Gastrocnemius medialis (tissue), 4 donors: ENCODE measurements around the gene RGS8. TPM values are rescaled to one million over a fixed set of nuclear protein-coding genes. Genes with fewer than 3 reads are reported as not detected.

Source experiments
- ATAC-seq, 2 donors: fragments of 150-250 bp; one replicate each; pipeline ENCODE4 v1.9.1; 2016
- DNase-seq, 2 donors: peaks; one replicate each; pipeline ENCODE4 v3.0.0-alpha.2; 2019
- H3K27ac ChIP-seq, 4 donors: fragments of 200-600 bp; sonication (generic); 1 replicate in 1 of 4; 2 replicates in 3 of 4; pipeline ENCODE4 v1.5.1; 2016 to 2018; ENCODE audit warnings: mild to moderate bottlenecking in 2 of 4, moderate library complexity in 1 of 4
- H3K27me3 ChIP-seq, 3 donors: fragments of 200-600 bp; sonication (generic) in 2 of 3; 1 replicate in 1 of 3; 2 replicates in 2 of 3; pipeline versions ENCODE4 v1.5.1 to v1.6.0; 2016 to 2019; ENCODE audit warnings: mild to moderate bottlenecking in 1 of 3, moderate library complexity in 1 of 3
- H3K36me3 ChIP-seq, 2 donors: fragments of 200-600 bp; sonication (generic) in 1 of 2; one replicate each; pipeline ENCODE4 v1.5.1; 2017 to 2018
- H3K4me1 ChIP-seq, 2 donors: fragments of 200-600 bp; sonication (generic) in 1 of 2; one replicate each; pipeline ENCODE4 v1.5.1; 2016 to 2017; ENCODE audit warnings: mild to moderate bottlenecking in 2 of 2
- H3K4me3 ChIP-seq, 4 donors: fragments of 200-600 bp; sonication (generic) in 3 of 4; 1 replicate in 1 of 4; 2 replicates in 3 of 4; pipeline ENCODE4 v1.5.1; 2016 to 2019; ENCODE audit warnings: mild to moderate bottlenecking in 2 of 4
- H3K9me3 ChIP-seq, 3 donors: fragments of 200-600 bp; sonication (generic) in 2 of 3; 1 replicate in 1 of 3; 2 replicates in 2 of 3; pipeline ENCODE4 v1.5.1; 2016 to 2019
- POLR2A ChIP-seq, 2 donors: fragments of 450-650 bp; IDR thresholded peaks; one replicate each; pipeline ENCODE4 v1.6.1; 2017; ENCODE audit warnings: antibody characterized with exemption in 2 of 2, mild to moderate bottlenecking in 2 of 2, moderate library complexity in 2 of 2
- in situ Hi-C, 4 donors: fragments of 200-750 bp; cut with MboI; loops; one replicate each; pipeline versions ENCODE4 v1.15.0 to v1.8.0; 2017; ENCODE audit warnings: low sequenced_read_pairs in 4 of 4
- intact Hi-C: fragments of 100-400 bp; cut with DNase I; formaldehyde crosslinking; loops from one replicate; pipeline ENCODE4 v1.15.1; 2023; ENCODE audit warnings: low total_unique reads
- total RNA-seq, 4 donors: library from RNA; depleted of rRNA; stranded (reverse); fragments of >200 nt; gene quantifications; one replicate each; pipeline versions ENCODE4 v1.1.0 to v1.2.3, GENCODE V29; 2016
- TF ChIP-seq, protein P1 (sequence below), 5 experiments: fragments of 450-650 bp in 3 of 5; fragments of 200-600 bp in 2 of 5; sonication (generic) in 2 of 5; IDR thresholded peaks in 4 of 5; conservative IDR thresholded peaks in 1 of 5; 1 replicate in 4 of 5; 2 replicates in 1 of 5; pipeline ENCODE4 v1.5.1; 2016 to 2019; ENCODE audit warnings: antibody characterized with exemption in 5 of 5, mild to moderate bottlenecking in 3 of 5, moderate library complexity in 3 of 5

RGS8 gene
- total RNA-seq, 4 donors from 2014 or later, result not detected

DNA sequence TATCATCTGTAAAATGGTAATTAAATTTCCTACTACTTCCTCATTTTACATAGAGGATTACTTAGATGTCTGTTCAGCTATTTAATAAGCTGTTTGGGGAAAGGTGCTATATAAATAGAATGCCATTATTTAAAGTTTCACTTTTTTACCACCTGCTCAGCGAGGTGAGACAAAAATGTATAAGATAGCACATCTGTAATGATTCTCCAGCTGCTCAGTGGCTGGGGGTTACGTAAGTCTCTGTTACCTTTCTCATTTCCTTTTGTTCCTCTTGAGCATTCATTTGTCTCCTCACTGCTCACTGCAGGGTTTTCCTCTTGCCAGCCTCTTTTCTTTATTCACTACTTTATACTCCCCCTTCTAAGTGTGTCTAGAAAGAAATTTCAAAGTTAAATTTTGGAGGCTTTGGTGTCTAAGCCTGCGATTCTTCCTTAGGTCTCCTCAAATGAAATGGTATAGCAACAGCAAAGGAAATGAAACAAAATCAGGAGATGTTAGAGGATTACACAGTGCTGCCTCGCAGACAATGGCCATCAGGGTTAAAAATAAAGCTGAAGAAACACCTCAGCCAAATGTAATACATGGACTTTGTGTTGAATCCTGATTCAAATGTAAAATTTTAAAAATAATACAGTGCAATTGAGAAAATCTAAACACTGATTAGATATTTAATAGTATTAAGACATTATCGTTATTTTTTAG lies 6.8 kb downstream of the RGS8 start:
- Histone ChIP-seq H3K27me3 (peaks cover 0 to 5% (median 0%) of the 10 kb centered on the region in 3 donors), H3K27ac (no peak overlapping the region), H3K4me3 (no peak overlapping the region), H3K36me3 (no peaks in the 10 kb centered on the region), H3K9me3 (no peaks in the 10 kb centered on the region), H3K4me1 (peaks cover 8 to 15% of the 10 kb centered on the region in 2 donors)
- DNase-seq (no peak), ATAC-seq (no peak)
- in situ Hi-C loops (no loop called here), intact Hi-C loops (no loop called here)
- no peak for TF ChIP-seq POLR2A (IDR thresholded peaks at IDR 0.05)
- TF ChIP-seq, protein P1, sequence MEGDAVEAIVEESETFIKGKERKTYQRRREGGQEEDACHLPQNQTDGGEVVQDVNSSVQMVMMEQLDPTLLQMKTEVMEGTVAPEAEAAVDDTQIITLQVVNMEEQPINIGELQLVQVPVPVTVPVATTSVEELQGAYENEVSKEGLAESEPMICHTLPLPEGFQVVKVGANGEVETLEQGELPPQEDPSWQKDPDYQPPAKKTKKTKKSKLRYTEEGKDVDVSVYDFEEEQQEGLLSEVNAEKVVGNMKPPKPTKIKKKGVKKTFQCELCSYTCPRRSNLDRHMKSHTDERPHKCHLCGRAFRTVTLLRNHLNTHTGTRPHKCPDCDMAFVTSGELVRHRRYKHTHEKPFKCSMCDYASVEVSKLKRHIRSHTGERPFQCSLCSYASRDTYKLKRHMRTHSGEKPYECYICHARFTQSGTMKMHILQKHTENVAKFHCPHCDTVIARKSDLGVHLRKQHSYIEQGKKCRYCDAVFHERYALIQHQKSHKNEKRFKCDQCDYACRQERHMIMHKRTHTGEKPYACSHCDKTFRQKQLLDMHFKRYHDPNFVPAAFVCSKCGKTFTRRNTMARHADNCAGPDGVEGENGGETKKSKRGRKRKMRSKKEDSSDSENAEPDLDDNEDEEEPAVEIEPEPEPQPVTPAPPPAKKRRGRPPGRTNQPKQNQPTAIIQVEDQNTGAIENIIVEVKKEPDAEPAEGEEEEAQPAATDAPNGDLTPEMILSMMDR (IDR thresholded peaks at IDR 0.05 in 4 of 5, conservative IDR thresholded peaks at IDR 0.05 in 1 of 5), result no peak

DNA sequence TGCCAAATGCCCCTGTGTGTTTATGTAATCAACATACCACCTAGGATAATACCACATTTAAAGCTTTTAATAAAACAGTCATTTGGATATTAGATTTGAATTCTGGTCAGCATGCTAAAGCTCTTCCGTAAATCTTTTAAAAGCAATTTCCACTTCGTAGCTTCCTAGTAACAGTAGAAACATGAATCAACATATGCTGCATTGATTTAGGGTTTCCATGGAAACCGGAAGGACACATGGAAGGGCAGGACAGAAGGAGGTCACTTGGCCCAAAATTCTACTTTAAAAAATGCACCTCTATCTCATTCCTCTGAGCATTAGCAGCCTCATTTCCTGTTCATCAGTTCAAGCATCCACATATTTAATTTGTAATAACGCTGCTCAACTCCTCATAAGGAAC lies 8.1 kb downstream of the RGS8 start:
- DNase-seq (no peak), ATAC-seq (no peak)
- no peaks in the 10 kb centered on the region for H3K36me3 ChIP-seq
- H3K27me3 ChIP-seq, result peaks cover 3 to 11% (median 8%) of the 10 kb centered on the region in 3 donors
- H3K9me3 ChIP-seq, result no peaks in the 10 kb centered on the region
- no peak for TF ChIP-seq POLR2A (IDR thresholded peaks at IDR 0.05)
- TF ChIP-seq, protein P1 (IDR thresholded peaks at IDR 0.05 in 4 of 5, conservative IDR thresholded peaks at IDR 0.05 in 1 of 5), result no peak
- in situ Hi-C loops, result no loop called here
- no peak overlapping the region for H3K27ac ChIP-seq
- peaks cover 8 to 15% of the 10 kb centered on the region in 2 donors for H3K4me1 ChIP-seq
- no peak overlapping the region for H3K4me3 ChIP-seq
- intact Hi-C loops, result no loop called here

DNA sequence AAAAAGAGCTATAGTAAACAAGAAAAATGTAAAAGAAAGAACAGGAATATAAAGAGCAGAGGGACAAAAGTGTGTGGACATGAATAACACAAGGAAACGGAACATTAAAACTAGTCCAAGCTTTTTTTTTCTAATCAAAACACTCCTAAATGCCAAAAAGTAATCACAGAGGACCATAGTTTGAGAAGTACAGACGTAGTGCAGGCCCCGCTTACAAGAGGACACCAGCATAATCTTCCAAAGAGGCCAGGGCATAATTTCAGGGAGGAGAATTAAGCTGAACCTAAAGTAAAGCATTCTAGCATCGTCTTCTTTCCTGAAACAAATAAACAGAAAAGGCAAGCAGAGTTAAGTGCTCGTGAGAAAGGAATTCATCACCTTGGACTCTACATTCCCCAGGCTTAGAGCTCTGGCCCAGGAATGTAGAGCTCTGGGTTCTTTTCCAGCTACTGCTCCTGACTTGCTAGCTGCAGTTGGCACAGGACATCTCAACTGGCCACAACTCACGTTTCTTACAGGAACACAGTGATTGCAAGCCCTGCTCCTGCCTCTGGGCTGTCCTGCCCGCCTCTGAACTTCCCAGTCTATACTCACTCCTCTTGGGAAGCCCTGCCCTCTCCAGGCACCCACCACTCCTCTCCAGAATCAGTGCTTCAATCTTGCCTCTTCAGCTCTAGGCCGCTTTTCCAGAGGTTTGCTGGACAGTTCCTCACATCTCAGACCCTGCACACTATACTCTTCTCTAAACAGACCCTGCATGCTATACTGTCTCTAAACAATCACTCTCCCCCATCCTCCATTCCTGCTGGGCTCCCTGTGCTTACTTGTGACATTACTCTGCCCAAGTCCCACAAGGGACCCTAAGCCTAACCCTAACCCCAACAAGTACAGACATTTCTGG lies 9.8 kb downstream of the RGS8 start:
- Histone ChIP-seq H3K9me3 (no peaks in the 10 kb centered on the region), H3K4me3 (no peak overlapping the region), H3K27ac (no peak overlapping the region), H3K4me1 (peaks cover 8 to 15% of the 10 kb centered on the region in 2 donors), H3K27me3 (peaks cover 5 to 14% (median 8%) of the 10 kb centered on the region in 3 donors), H3K36me3 (no peaks in the 10 kb centered on the region)
- TF ChIP-seq POLR2A (IDR thresholded peaks at IDR 0.05), result no peak
- TF ChIP-seq, protein P1 (IDR thresholded peaks at IDR 0.05 in 4 of 5, conservative IDR thresholded peaks at IDR 0.05 in 1 of 5), result no peak
- in situ Hi-C loops, result no loop called here
- intact Hi-C loops, result no loop called here
- peak; percentile 9 to 21 for DNase-seq
- ATAC-seq, result peak in 1 of 2 donors; percentile 58

DNA sequence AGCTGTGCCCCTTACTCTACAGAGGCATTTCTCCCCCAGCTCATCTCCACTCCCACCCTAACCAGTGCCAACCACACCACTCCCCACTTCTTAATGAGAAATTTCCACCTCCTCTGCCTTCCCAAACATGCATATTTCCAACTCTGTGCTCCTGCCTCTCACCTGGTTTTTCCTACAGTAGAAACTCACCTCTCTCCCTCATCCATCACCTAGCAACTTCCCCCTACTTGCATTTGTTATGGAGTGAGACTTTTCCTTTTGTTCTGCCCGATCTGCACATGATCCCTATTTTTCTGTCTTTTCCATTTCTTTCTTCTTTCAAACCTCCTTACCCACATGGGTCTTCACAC lies 11.9 kb downstream of the RGS8 start:
- ATAC-seq, result no peak
- H3K4me3 ChIP-seq, result no peak overlapping the region
- no peaks in the 10 kb centered on the region for H3K9me3 ChIP-seq
- H3K4me1 ChIP-seq, result peaks cover 8 to 15% of the 10 kb centered on the region in 2 donors
- peaks cover 5 to 14% (median 8%) of the 10 kb centered on the region in 3 donors for H3K27me3 ChIP-seq
- H3K27ac ChIP-seq, result no peak overlapping the region
- in situ Hi-C loops, result no loop called here
- no peaks in the 10 kb centered on the region for H3K36me3 ChIP-seq
- intact Hi-C loops, result no loop called here
- no peak for DNase-seq
- TF ChIP-seq POLR2A (IDR thresholded peaks at IDR 0.05), result no peak
- TF ChIP-seq, protein P1 (IDR thresholded peaks at IDR 0.05 in 4 of 5, conservative IDR thresholded peaks at IDR 0.05 in 1 of 5), result no peak
